ENCODE results near the gene FAM162B.

The FAM162B gene

DNA sequence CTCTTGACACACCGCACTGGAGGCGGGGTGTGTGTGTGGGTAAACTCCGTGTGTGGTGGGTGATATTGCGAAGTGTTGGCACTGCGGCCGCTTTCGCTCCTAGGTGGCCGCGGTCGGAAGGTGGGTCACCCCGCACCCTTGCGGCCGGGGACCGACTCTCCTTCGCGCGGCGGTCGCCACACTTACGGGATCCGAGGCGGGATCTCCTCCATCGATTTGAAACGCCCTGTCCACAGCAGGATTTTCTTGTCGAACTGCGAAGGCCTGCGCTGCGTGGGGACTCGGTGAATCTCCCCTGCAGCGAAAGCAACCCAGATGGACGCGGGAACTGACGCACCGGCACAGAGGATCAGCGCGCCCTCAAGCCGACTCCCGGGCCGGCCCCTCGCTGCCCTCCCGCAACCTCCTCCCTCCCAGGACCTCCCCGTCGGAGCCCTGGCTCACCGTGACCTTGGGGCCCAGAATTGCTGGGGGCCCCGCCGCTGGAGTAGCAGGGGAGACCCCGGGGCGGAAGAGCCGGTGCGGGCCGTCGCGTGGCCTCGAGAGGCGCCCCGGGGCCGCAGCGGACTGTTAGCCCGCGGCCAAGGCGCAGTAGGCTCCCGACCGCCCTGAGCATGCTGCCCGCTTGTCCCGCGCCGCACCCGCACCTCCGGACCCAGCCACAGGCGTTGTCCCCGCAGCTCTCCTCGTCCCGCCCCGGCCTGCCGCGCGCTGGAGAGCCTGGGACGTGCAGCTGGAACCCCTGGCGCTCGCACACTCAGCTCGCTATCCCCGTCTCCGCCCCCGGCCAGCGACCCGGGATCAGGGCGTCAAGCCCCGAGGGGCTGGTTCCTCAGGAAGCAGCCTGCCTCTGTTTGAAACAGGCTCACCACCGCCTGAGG is at the start of gene FAM162B:
TSS of gene FAM162B (minus strand) at position 759 of the 881 bp plus-strand sequence. CDS start at position 616, 143 bp downstream.
- TF ChIP-seq POLR2A (IDR thresholded peaks at IDR 0.05; ENCODE audit: low read length) (no peak), GATA1 (IDR thresholded peaks at IDR 0.05; ENCODE audit: low read depth, low read length) (no peak)
- DNase-seq, result peak; percentile 24 to 34

DNA sequence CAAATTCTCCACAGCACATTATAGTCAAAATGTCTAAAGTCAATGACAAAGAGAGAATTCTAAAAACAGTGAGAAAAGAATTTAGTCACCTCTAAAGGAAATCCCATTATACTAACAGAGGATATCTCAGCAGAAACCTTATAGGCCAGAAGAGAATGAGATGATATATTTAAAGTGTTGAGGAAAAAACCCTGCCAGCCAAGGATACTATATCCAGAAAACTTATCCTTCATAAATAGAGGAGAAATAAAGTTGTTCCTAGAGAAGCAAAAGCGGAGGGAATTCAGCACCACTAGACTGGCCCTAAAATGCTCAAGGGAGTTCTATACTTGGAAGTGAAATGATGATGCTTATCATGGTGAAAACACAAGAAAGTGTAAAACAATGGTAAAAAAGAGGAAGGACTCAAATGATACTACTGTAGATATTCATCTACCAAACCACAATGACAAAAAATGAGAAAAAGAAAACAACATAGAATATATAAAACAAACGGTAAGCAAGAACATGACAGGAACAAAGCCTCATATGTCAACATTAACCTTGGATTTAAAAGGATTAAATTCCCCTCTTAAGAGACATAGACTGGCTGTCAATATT is 46.6 kb upstream of the FAM162B start:
- no peak for DNase-seq
- TF ChIP-seq GATA1 (IDR thresholded peaks at IDR 0.05; ENCODE audit: low read depth, low read length), result no peak
- TF ChIP-seq POLR2A (IDR thresholded peaks at IDR 0.05; ENCODE audit: low read length), result no peak

DNA sequence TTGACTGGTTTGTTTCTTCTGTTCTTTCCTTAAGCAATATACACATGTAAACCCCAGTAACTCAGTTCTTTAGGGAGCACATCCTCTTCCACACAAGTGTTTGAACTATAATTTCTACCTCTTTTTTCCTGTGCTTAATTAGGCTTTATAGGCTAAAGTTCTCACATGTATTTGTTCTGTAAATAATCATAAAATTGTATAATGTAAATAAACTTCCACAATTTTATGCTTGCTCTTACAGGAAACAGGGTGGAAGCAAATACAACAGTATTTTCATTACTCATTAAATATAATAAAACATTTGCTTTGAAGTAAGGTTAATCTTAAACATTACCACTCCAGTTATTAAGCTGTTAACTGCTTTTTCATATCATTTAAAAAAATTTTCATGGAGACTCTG is 36.5 kb upstream of the FAM162B start:
- TF ChIP-seq POLR2A (IDR thresholded peaks at IDR 0.05; ENCODE audit: low read length), result no peak
- no peak for TF ChIP-seq GATA1 (IDR thresholded peaks at IDR 0.05; ENCODE audit: low read depth, low read length)
- DNase-seq, result no peak

DNA sequence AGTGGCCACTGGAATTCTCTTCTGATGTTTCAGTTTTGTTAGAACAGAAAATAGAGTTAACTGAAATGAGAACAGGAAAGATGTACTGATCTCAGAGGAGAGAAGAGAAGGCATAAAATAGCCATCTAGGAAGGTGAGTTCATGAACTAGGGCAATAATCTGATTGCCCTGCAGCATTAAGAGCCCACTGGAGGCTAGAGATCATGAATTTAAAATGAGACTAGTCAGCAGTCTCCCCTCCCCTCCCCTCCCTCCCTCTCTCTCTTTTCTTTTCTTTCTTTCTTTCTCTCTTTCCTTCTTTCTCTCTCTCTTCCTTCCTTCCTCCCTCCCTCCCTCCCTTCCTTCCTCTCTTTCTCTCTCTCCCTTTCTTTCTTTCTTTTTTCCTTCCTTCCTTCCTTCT is 34.4 kb upstream of the FAM162B start:
- TF ChIP-seq POLR2A (IDR thresholded peaks at IDR 0.05; ENCODE audit: low read length) (no peak), GATA1 (IDR thresholded peaks at IDR 0.05; ENCODE audit: low read depth, low read length) (no peak)
- DNase-seq, result no peak

DNA sequence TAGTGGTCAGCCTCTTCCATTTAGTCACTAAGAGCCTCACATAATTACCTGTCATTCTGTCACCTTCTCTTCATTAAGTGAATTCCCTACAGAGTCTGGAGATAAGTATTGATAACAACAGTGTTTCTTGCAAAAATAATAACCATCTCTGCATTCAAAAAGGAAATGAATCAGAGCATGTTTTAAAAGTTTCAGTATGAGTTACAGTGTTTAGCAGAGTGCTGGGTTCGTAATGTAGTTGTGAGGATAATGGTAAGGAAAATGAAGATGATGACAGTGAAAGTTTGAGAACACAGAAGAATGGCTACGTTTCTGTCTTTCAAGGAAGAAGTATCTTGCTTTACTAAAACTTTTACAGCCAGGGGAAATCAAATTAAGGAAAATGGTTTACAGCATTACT is 32.1 kb upstream of the FAM162B start:
- no peak for DNase-seq
- TF ChIP-seq POLR2A (IDR thresholded peaks at IDR 0.05; ENCODE audit: low read length), result no peak
- no peak for TF ChIP-seq GATA1 (IDR thresholded peaks at IDR 0.05; ENCODE audit: low read depth, low read length)

DNA sequence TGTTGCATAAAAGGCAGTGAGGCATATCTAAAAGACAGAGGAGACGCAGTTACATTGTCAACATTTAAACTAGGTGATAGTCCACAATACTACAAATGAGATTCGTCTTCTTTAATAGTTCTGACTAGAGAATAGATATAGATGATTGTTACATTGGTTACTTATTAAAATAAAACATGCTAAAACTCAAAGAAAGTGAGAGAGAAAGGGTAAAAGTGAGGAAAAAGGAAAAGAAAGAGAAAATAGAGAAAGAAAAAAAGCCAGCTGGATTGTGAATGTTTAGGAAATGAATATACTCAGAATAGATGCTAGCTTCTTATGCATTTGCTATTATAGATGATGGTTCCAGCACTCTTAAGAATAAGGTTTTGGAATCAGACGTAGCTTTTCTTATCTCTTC is 27.7 kb upstream of the FAM162B start:
- no peak for DNase-seq
- TF ChIP-seq GATA1 (IDR thresholded peaks at IDR 0.05; ENCODE audit: low read depth, low read length) (no peak), POLR2A (IDR thresholded peaks at IDR 0.05; ENCODE audit: low read length) (no peak)

DNA sequence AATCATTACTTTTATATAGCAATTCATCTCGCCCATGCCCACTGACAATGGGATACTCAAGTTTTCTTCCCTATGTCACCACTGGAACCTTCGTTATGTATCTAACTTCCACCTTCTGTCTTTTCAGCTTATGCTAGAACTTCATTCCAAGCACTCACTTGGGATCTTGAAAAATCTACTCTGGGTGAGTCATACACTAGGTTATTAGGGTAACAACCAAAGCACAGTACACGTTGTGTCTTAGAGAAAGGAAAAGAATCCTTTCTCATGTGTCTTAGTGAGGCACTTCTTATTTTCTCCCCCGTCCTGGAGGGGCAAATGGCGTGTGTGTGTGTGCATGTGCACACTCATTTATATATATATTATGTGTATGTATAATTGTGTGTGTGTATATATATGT is 18.3 kb upstream of the FAM162B start:
- TF ChIP-seq POLR2A (IDR thresholded peaks at IDR 0.05; ENCODE audit: low read length), result no peak
- TF ChIP-seq GATA1 (IDR thresholded peaks at IDR 0.05; ENCODE audit: low read depth, low read length), result no peak
- no peak for DNase-seq

DNA sequence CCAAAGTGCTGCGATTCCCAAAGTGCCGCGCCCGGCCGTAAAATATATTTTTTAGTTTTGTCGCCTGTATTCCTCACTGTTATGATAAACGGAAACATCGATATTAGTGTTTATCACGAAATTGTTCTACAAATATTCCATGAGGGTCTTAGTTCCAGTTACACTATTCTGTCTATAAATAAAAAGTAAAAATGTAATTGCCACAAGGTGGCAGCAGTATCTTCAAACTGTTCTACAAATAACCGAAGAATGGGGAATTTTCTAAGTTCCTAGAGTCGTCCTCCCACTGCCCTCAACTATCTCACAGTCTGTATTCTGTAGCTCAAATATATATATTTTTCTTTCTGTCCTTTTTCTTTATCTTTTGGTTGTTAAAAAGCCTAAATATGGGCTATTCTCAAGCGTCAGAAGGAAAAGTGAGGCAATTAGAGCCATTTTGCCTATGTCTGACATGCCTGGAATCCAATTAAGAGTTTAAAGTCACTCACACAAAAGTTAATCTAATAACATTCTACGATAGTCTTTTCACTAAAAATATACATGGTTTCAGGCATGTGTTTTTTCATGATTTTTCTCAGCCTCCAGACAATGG is 14.2 kb upstream of the FAM162B start:
- TF ChIP-seq POLR2A (IDR thresholded peaks at IDR 0.05; ENCODE audit: low read length) (no peak), GATA1 (IDR thresholded peaks at IDR 0.05; ENCODE audit: low read depth, low read length) (no peak)
- peak; percentile 23 to 50 for DNase-seq

DNA sequence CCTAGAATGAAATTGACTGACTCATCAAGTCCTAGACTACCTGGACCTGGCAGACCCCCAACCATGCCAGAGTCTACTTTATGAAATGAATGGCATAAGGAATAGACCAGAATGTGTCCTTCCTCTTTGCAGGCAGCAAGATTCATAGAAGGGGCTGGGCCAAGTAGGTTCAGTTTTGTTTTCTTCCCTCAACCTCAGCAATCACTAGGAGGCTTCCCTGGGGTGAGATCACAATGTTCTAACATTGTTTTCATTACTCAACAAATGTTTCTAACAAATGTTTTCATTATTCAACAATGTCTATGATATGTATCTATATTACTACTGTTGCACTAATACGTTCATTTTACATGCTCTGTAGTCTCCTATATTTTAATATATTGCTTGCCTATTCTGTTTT is 8.4 kb upstream of the FAM162B start:
- no peak for TF ChIP-seq POLR2A (IDR thresholded peaks at IDR 0.05; ENCODE audit: low read length)
- TF ChIP-seq GATA1 (IDR thresholded peaks at IDR 0.05; ENCODE audit: low read depth, low read length), result no peak
- no peak for DNase-seq

DNA sequence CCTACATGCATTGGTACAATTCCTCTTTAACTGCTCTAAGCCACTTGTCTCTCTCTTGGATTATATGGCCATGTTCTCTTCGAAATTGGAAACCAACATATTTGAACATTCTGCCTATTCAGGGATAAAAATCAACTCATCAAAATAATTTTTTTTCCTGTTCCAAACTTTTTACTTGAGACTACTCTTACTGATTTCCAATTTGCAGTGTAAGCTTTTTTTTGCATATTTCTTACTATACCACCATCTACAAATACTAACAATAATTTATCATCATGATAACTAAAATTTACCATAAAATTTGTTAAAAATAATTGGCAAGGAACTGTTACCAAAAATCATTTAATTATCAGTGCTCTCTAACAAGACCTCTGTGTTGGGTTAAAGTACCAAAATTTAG is 6.9 kb upstream of the FAM162B start:
- no peak for TF ChIP-seq POLR2A (IDR thresholded peaks at IDR 0.05; ENCODE audit: low read length)
- no peak for TF ChIP-seq GATA1 (IDR thresholded peaks at IDR 0.05; ENCODE audit: low read depth, low read length)
- no peak for DNase-seq

DNA sequence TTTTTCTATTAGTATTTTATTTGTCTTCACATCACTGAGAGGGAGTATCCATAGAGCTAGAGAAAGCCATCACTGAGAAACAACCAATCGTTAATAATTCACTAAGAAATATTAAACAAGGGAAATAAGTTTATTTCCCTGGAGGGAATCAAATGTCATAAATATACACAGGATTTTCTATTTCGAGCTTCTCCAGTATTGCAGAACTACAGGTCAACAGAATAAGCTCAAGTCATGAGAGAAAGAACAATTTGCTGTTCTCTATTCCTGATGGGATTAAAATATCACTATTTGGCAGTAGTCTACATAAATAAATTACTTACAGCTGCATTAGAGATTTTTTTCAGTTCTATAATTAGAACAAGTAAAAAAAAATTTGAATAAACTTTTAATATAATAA is 2.2 kb upstream of the FAM162B start:
- no peak for TF ChIP-seq GATA1 (IDR thresholded peaks at IDR 0.05; ENCODE audit: low read depth, low read length)
- TF ChIP-seq POLR2A (IDR thresholded peaks at IDR 0.05; ENCODE audit: low read length), result no peak
- no peak for DNase-seq

DNA sequence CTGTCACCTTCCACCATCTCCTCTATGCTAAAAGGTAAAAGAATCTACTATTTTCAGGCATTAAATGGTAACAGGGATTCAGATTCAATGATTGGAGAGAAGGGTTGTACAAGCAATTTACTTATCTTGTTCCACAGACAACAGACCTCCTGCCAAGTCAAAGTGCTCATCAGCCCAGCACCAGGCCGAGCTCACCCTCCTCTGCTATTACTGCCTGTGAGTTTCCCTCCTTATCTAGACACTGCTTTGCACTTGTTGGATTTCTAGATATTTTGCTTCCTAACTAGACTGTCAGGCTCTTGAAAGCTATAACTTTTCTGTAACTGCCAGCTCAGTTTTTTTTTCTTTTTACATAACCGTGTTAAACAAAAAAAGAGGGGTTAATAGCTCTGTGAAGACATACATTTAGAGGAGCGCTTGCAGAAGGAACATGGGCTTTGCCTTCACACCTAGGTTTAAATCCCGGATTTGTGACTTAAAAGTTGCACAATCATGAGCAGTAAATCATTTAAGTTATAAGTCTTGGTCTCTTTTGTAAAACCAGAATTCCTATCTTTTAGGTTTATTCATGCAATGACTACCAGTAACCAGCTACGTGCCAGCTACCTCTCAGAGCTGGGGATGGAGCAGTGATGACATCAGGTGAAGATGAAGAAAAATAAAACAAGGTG is 1.1 kb upstream of the FAM162B start:
- TF ChIP-seq POLR2A (IDR thresholded peaks at IDR 0.05; ENCODE audit: low read length) (no peak), GATA1 (IDR thresholded peaks at IDR 0.05; ENCODE audit: low read depth, low read length) (no peak)
- DNase-seq, result peak; percentile 54 to 86

DNA sequence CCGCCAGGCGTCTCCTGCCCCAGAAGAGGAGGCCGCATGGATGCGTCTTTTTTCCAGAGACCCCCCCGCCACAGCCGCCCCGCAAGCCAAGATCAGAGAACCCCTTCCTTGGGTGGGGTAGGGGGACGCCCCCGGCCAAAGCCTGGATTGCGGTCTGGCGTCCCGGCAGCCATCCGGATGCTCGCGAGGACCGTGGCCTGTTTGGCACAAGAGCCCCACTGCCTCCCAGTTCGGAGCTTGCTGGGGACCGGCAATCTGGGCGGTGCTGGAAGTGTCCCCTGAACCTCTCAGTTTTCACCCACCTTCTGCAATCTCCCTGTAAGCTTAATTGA is 924 bp downstream of the FAM162B start:
- TF ChIP-seq POLR2A (IDR thresholded peaks at IDR 0.05; ENCODE audit: low read length) (no peak), GATA1 (IDR thresholded peaks at IDR 0.05; ENCODE audit: low read depth, low read length) (no peak)
- peak in 1 of 2 experiments; percentile 34 for DNase-seq

All from erythroblast (primary cell).